Cardiac muscle cell (in vitro differentiated cells and primary cell): ENCODE results near the gene ELP6. TPM values are rescaled to one million over a fixed set of nuclear protein-coding genes. Genes with fewer than 3 reads are reported as not detected.

Source experiments
- DNase-seq, 2 donors: peaks; one replicate each; pipeline versions ENCODE4 v3.0.0 to v3.0.0-alpha.2; 2010 to 2017; ENCODE audit warnings: low read depth in 1 of 2, low spot score in 1 of 2
- H3K27ac ChIP-seq: fragments of 200-600 bp; sonication (generic); 2 replicates; pipeline ENCODE4 v1.5.1; 2016
- H3K27me3 ChIP-seq: fragments of 200-600 bp; sonication (generic); 2 replicates; pipeline ENCODE4 v1.6.0; 2016; ENCODE audit warnings: control low read depth
- H3K36me3 ChIP-seq: fragments of 200-600 bp; sonication (generic); 2 replicates; pipeline ENCODE4 v1.5.1; 2016; ENCODE audit warnings: control low read depth
- H3K4me1 ChIP-seq: fragments of 200-600 bp; sonication (generic); 2 replicates; pipeline ENCODE4 v1.8.1; 2017; ENCODE audit warnings: low read depth, mild to moderate bottlenecking, mixed run types
- H3K4me3 ChIP-seq: fragments of 200-600 bp; sonication (generic); 2 replicates; pipeline ENCODE4 v1.5.1; 2016; ENCODE audit warnings: mild to moderate bottlenecking
- H3K9me3 ChIP-seq: fragments of 200-600 bp; sonication (generic); 2 replicates; pipeline ENCODE4 v1.5.1; 2017; ENCODE audit warnings: low read depth, mild to moderate bottlenecking, control low read depth
- CTCF ChIP-seq: IDR thresholded peaks from 2 replicates; pipeline ENCODE4 v1.5.1; 2012; ENCODE audit warnings: low read depth, mild to moderate bottlenecking, low read length
- polyA plus RNA-seq: library from polyadenylated mRNA; unstranded; fragments of >200 nt; fragmentation: Nextera tagmentation; extraction: Ambion mirVana; gene quantifications from 2 replicates; pipeline ENCODE4 v1.2.1, GENCODE V29; 2016
- total RNA-seq: library from RNA; depleted of rRNA; stranded (reverse); fragments of >200 nt; gene quantifications from 2 replicates; pipeline ENCODE4 v1.2.3, GENCODE V29; 2016

ELP6 gene
- total and polyA plus RNA-seq, 2 experiments from 2014 or later: 53.1 to 73.6 TPM

DNA sequence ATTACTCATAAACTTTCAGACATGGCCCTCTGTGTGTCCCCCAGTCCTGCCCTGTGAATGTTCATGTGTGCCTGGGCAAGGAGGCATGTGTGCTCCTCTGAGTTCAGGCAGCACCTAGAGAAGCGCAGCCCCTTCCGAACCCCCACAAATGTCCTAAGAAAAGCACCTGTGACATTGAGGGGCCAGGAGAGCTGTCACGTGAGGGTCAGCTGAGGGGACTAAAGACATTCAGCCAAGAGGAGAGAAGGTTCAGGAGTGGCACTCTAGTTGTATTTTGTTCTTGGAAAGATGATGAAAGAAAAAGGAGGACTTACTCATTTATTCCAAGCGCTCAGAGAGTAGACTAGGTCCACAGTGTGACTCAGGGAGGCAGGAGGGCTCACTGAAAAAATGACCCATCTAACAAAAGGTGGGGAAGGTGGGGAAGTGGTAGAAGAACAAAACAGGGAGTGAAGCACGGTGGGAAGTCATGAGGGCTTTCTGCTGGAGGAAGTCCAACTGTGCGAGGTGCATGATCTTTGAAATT lies 28.1 kb upstream of the ELP6 start:
- H3K27ac ChIP-seq: no peak overlapping the region
- no peaks in the 10 kb centered on the region for H3K36me3 ChIP-seq
- no peak overlapping the region for H3K4me3 ChIP-seq
- H3K4me1 ChIP-seq: no peaks in the 10 kb centered on the region
- DNase-seq: no peak
- TF ChIP-seq CTCF: no peak
- no peaks in the 10 kb centered on the region for H3K9me3 ChIP-seq
- H3K27me3 ChIP-seq: no peaks in the 10 kb centered on the region

GRCh38 chr3:47540281-47540680 lies 26.8 kb upstream of the ELP6 start:
- H3K9me3 ChIP-seq: no peaks in the 10 kb centered on the region
- no peaks in the 10 kb centered on the region for H3K36me3 ChIP-seq
- H3K4me1 ChIP-seq: no peaks in the 10 kb centered on the region
- no peaks in the 10 kb centered on the region for H3K27me3 ChIP-seq
- no peak overlapping the region for H3K27ac ChIP-seq
- no peak overlapping the region for H3K4me3 ChIP-seq
- DNase-seq: no peak
- no peak for TF ChIP-seq CTCF

DNA sequence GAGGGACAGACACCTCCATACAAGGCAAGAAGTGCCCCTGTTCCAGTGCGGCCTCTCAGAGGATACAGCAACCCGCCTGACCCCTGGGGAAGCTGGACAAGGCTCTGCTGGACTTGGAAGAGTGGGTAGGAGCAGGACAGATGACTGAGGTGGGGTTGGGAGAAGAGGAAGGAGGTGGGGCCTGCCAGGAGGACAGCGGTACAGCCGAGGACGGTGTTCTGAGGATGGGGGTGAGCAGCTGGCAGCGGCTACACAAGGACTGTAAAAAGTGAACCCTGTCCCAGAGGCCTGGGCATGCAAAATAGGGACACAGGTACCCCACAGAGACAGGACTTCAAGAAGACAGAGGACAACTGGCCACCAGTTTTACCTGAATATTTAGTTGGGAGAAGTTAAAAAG lies 23.5 kb upstream of the ELP6 start:
- Histone ChIP-seq H3K9me3 (no peaks in the 10 kb centered on the region), H3K4me3 (no peak overlapping the region), H3K4me1 (no peaks in the 10 kb centered on the region), H3K27me3 (no peaks in the 10 kb centered on the region), H3K27ac (no peak overlapping the region), H3K36me3 (no peaks in the 10 kb centered on the region)
- no peak for TF ChIP-seq CTCF
- DNase-seq: no peak

DNA sequence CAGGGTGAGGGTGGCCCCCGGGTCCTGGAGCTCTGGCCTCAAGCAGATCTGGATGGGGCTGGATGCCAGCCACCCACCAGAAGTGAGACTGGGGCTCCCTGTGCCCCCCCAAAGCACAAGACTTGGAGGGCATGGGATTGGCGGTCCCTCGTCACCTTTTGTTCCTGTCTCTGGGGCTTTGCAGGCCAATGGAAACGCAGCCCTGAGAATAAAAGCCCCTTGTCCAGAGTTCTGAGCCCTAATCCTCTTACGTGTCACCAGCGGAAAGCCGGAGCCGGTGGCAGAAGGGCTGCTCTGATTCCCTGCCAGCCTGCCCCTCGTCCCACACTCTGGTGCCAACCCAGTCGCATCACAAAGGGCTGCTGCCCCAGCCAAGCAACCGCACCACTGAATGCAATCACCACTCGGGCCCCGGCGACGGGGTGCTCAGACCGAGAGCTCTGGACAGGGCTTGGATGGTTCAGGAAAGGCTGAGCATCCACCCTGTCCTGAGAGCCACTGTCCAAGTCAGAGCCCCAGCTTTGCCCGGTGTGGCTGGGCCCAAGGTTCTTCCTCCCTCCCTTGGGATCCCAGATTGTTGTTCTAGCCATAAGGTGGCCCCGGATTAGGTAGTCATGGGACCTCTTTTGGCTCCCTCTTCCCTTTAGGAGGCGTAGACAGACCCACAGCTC lies 22.8 kb upstream of the ELP6 start:
- H3K27me3 ChIP-seq: no peaks in the 10 kb centered on the region
- no peak for TF ChIP-seq CTCF
- no peak overlapping the region for H3K4me3 ChIP-seq
- H3K9me3 ChIP-seq: no peaks in the 10 kb centered on the region
- H3K27ac ChIP-seq: no peak overlapping the region
- H3K36me3 ChIP-seq: no peaks in the 10 kb centered on the region
- no peaks in the 10 kb centered on the region for H3K4me1 ChIP-seq
- DNase-seq: no peak

- no peaks in the 10 kb centered on the region for H3K36me3 ChIP-seq
- DNase-seq: no peak
- no peaks in the 10 kb centered on the region for H3K9me3 ChIP-seq
- no peak for TF ChIP-seq CTCF
- H3K4me3 ChIP-seq: no peak overlapping the region
- H3K4me1 ChIP-seq: no peaks in the 10 kb centered on the region
- H3K27ac ChIP-seq: no peak overlapping the region
- no peaks in the 10 kb centered on the region for H3K27me3 ChIP-seq
These were observed 20.5 kb upstream of the ELP6 start for GRCh38 chr3:47533996-47534454.
